ENCODE measurements around the gene PPP1R12A. TPM values are rescaled to one million over a fixed set of nuclear protein-coding genes. Genes with fewer than 3 reads are reported as not detected.

Gene PPP1R12A
- total and polyA plus RNA-seq, 9 of the 15 experiments (the other 6 are each of a cell fraction or from before 2014, with no cell fraction given) = 26.4 to 119 (median 53.3) TPM

- TF ChIP-seq, protein P1, sequence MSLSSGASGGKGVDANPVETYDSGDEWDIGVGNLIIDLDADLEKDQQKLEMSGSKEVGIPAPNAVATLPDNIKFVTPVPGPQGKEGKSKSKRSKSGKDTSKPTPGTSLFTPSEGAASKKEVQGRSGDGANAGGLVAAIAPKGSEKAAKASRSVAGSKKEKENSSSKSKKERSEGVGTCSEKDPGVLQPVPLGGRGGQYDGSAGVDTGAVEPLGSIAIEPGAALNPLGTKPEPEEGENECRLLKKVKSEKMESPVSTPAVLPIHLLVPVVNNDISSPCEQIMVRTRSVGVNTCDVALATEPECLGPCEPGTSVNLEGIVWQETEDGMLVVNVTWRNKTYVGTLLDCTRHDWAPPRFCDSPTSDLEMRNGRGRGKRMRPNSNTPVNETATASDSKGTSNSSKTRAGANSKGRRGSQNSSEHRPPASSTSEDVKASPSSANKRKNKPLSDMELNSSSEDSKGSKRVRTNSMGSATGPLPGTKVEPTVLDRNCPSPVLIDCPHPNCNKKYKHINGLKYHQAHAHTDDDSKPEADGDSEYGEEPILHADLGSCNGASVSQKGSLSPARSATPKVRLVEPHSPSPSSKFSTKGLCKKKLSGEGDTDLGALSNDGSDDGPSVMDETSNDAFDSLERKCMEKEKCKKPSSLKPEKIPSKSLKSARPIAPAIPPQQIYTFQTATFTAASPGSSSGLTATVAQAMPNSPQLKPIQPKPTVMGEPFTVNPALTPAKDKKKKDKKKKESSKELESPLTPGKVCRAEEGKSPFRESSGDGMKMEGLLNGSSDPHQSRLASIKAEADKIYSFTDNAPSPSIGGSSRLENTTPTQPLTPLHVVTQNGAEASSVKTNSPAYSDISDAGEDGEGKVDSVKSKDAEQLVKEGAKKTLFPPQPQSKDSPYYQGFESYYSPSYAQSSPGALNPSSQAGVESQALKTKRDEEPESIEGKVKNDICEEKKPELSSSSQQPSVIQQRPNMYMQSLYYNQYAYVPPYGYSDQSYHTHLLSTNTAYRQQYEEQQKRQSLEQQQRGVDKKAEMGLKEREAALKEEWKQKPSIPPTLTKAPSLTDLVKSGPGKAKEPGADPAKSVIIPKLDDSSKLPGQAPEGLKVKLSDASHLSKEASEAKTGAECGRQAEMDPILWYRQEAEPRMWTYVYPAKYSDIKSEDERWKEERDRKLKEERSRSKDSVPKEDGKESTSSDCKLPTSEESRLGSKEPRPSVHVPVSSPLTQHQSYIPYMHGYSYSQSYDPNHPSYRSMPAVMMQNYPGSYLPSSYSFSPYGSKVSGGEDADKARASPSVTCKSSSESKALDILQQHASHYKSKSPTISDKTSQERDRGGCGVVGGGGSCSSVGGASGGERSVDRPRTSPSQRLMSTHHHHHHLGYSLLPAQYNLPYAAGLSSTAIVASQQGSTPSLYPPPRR (CRISPR knock-in tag; IDR thresholded peaks at IDR 0.05; ENCODE audit: borderline replicate concordance) = no peak
- TF ChIP-seq ZNF76 (CRISPR knock-in tag; IDR thresholded peaks at IDR 0.05; ENCODE audit: borderline replicate concordance) = 0 out of 2 replicates have a peak, but pooled peaks have one; percentile 28
- no peak for TF ChIP-seq ARHGAP35 (IDR thresholded peaks at IDR 0.05; ENCODE audit: partially characterized antibody)
- peak; percentile 97 for TF ChIP-seq ZBTB2 (IDR thresholded peaks at IDR 0.05)
- TF ChIP-seq CBX5 (IDR thresholded peaks at IDR 0.05; ENCODE audit: borderline replicate concordance, low read depth) = no peak
- no peak for TF ChIP-seq ZNF224 (CRISPR knock-in tag; IDR thresholded peaks at IDR 0.05)
- TF ChIP-seq HCFC1 (IDR thresholded peaks at IDR 0.05; ENCODE audit: low read depth, low read length) = peak; percentile 30; the same call in 1 of the 2 replicates
- peak; percentile 92 for TF ChIP-seq PHF8 (IDR thresholded peaks at IDR 0.05; ENCODE audit: borderline replicate concordance, low read length)
- TF ChIP-seq, protein P2, sequence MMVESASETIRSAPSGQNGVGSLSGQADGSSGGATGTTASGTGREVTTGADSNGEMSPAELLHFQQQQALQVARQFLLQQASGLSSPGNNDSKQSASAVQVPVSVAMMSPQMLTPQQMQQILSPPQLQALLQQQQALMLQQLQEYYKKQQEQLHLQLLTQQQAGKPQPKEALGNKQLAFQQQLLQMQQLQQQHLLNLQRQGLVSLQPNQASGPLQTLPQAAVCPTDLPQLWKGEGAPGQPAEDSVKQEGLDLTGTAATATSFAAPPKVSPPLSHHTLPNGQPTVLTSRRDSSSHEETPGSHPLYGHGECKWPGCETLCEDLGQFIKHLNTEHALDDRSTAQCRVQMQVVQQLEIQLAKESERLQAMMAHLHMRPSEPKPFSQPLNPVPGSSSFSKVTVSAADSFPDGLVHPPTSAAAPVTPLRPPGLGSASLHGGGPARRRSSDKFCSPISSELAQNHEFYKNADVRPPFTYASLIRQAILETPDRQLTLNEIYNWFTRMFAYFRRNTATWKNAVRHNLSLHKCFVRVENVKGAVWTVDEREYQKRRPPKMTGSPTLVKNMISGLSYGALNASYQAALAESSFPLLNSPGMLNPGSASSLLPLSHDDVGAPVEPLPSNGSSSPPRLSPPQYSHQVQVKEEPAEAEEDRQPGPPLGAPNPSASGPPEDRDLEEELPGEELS (CRISPR knock-in tag; IDR thresholded peaks at IDR 0.05; ENCODE audit: borderline replicate concordance) = no peak
- TF ChIP-seq ZNF57 (CRISPR knock-in tag; IDR thresholded peaks at IDR 0.05) = no peak
- TF ChIP-seq ZNF551 (CRISPR knock-in tag; IDR thresholded peaks at IDR 0.05) = no peak
- TF ChIP-seq, protein P3, sequence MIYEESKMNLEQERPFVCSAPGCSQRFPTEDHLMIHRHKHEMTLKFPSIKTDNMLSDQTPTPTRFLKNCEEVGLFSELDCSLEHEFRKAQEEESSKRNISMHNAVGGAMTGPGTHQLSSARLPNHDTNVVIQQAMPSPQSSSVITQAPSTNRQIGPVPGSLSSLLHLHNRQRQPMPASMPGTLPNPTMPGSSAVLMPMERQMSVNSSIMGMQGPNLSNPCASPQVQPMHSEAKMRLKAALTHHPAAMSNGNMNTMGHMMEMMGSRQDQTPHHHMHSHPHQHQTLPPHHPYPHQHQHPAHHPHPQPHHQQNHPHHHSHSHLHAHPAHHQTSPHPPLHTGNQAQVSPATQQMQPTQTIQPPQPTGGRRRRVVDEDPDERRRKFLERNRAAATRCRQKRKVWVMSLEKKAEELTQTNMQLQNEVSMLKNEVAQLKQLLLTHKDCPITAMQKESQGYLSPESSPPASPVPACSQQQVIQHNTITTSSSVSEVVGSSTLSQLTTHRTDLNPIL (CRISPR knock-in tag; IDR thresholded peaks at IDR 0.05) = no peak
- peak; percentile 93 for TF ChIP-seq HNRNPLL (IDR thresholded peaks at IDR 0.05; ENCODE audit: low read depth, low read length, poor library complexity, severe bottlenecking)
- TF ChIP-seq PURB (CRISPR knock-in tag; IDR thresholded peaks at IDR 0.05; ENCODE audit: low read depth) = no peak
- TF ChIP-seq ZKSCAN8 (CRISPR knock-in tag; IDR thresholded peaks at IDR 0.05) = no peak
- no peak for TF ChIP-seq RFX7 (CRISPR knock-in tag; IDR thresholded peaks at IDR 0.05)
- no peak for TF ChIP-seq TAF15 (IDR thresholded peaks at IDR 0.05; ENCODE audit: low read depth, low read length)
- peak; percentile 6 for TF ChIP-seq NEUROD1 (IDR thresholded peaks at IDR 0.05; ENCODE audit: borderline replicate concordance, low read depth, low read length, partially characterized antibody)
These were observed at the start of gene PPP1R12A (continued) for GRCh38 chr12:79935021-79935623.

All from K562 (cell line).